ENCODE results near the gene COQ8B.

DNA sequence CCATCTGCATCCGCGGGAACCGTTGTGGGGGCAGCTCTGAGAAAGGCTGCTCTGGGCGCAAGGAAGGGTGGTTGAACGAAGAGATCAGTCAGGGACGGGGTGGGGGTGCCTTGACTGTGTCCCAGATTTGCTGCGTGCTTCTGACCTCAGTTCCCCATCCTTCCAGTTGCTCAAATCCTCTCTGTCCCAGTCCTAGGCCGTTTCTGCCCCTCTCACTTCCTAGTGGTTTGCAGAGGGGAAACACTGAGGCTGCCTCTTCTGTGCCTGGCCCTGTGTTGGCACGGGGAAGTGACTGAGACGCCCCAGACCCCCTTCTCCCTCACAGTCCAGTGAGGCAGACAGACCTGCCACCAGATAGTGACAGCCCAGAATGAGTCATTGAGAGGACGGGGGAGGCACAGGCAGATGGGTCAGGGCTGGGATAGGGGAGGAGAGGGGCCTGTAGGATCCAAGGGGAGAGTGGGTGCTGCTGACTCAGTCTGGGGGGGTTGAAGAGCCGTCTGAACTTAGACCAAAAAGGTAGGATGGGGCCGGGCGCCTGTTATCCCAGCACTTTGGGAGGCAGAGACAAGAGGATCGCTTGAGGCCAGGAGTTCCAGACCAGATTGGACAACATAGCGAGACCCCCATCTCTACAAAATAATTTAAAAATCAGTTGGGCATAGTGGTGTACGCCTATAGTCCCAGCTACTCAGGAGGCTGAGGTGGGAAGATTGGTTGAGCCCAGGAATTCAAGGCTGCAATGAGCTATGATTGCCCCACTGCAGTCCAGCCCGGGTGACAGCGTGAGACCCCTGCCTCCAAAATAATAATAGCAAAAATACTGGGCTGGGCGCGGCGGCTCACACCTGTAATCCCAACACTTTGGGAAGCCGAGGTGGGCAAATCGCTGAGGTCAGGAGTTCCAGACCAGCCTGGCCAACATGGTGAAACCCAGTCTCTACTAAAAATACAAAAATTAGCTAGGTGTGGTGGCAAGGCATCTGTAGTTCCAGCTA is 52.7 kb downstream of the COQ8B start:
- TF ChIP-seq POLR2A (IDR thresholded peaks at IDR 0.05) = no peak
- no peak for TF ChIP-seq CTCF (IDR thresholded peaks at IDR 0.05)

Data from thyroid gland (tissue), 4 donors.